Peyer's patch (tissue), 4 donors: Measurements from ENCODE around the gene SHANK2. TPM values are rescaled to one million over a fixed set of nuclear protein-coding genes. Genes with fewer than 3 reads are reported as not detected.

Experiments
- DNase-seq, 3 donors: peaks; one replicate each; pipeline ENCODE4 v3.0.0-alpha.2; 2017 to 2019
- H3K27ac ChIP-seq, 4 donors: fragments of 200-600 bp; sonication (generic); one replicate each; pipeline ENCODE4 v1.5.1; 2016 to 2019
- H3K27me3 ChIP-seq, 2 donors: fragments of 200-600 bp; sonication (generic); one replicate each; pipeline ENCODE4 v1.5.1; 2019
- H3K36me3 ChIP-seq, 3 donors: fragments of 200-600 bp; sonication (generic); one replicate each; pipeline ENCODE4 v1.5.1; 2016 to 2019
- H3K4me1 ChIP-seq, 4 donors: fragments of 200-600 bp; sonication (generic); one replicate each; pipeline ENCODE4 v1.5.1; 2016 to 2019
- H3K4me3 ChIP-seq, 4 donors: fragments of 200-600 bp; sonication (generic); 1 replicate in 3 of 4; 2 replicates in 1 of 4; pipeline ENCODE4 v1.5.1; 2016 to 2019; ENCODE audit warnings: mild to moderate bottlenecking in 1 of 4
- H3K9me3 ChIP-seq, 4 donors: fragments of 200-600 bp; sonication (generic); one replicate each; pipeline ENCODE4 v1.5.1; 2016 to 2019; ENCODE audit warnings: mild to moderate bottlenecking in 1 of 4
- POLR2A ChIP-seq, 2 donors: fragments of 450-650 bp; IDR thresholded peaks; one replicate each; pipeline ENCODE4 v1.5.1; 2017; ENCODE audit warnings: antibody characterized with exemption in 2 of 2, mild to moderate bottlenecking in 2 of 2, moderate library complexity in 2 of 2
- total RNA-seq, 4 donors: library from RNA; depleted of rRNA; stranded (reverse); fragments of >200 nt; gene quantifications; one replicate each; pipeline ENCODE4 v1.1.0, GENCODE V29; 2016
- TF ChIP-seq, protein P1 (sequence below), 6 experiments: fragments of 450-650 bp in 4 of 6; fragments of 200-600 bp in 2 of 6; sonication (generic) in 1 of 6; IDR thresholded peaks; one replicate each; pipeline ENCODE4 v1.5.1; 2017 to 2019; ENCODE audit warnings: antibody characterized with exemption in 6 of 6, mild to moderate bottlenecking in 3 of 6, moderate library complexity in 1 of 6

Gene SHANK2
- total RNA-seq, 4 donors from 2014 or later, result 26.1 to 109 (median 56.6) TPM

DNA sequence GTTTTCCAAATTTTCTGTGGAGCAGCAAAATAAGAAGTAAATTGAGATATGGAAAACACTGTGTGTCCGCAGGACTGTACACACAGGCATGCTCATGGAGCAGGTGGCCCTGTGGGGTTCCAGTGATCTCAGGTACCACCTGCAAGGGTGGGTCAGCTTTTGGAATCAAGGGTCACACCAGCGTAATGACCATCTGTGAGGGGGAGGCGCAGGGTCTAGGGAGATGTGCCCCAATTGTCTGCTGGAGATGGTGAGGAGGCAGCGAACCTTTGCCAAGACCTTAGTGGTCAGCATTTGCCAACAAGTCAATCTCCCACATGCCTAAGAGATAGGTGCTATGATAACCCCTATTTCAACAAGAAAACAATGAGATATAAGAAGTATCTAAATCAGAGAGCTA lies 49.4 kb downstream of the SHANK2 start:
- H3K4me3 ChIP-seq, result no peak overlapping the region
- no peak overlapping the region for H3K27ac ChIP-seq
- H3K36me3 ChIP-seq, result no peaks in the 10 kb centered on the region
- no peaks in the 10 kb centered on the region for H3K27me3 ChIP-seq
- no peak for TF ChIP-seq POLR2A (IDR thresholded peaks at IDR 0.05)
- DNase-seq, result peak in 1 of 3 donors; percentile 25
- H3K9me3 ChIP-seq, result no peaks in the 10 kb centered on the region
- no peaks in the 10 kb centered on the region for H3K4me1 ChIP-seq

DNA sequence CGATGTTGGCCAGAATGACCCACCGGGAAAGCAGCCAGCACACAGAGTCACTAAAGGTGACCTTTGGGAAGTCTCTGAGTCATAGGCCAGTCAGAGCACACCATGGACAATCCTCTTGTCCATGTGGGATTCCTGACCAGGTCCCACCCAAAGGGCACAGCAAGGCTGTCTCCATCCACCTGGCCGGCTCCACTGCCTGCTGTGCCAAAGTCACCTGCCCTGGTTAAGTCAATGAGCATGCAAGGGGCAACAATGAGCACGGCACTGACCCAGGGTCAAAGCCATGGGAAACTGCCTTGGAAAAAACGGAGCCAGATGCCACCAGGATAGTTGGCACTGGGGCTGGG lies 49.8 kb downstream of the SHANK2 start:
- DNase-seq, result peak in 1 of 3 donors; percentile 27
- H3K36me3 ChIP-seq, result no peaks in the 10 kb centered on the region
- H3K9me3 ChIP-seq, result no peaks in the 10 kb centered on the region
- no peak overlapping the region for H3K4me3 ChIP-seq
- no peaks in the 10 kb centered on the region for H3K4me1 ChIP-seq
- no peak overlapping the region for H3K27ac ChIP-seq
- no peaks in the 10 kb centered on the region for H3K27me3 ChIP-seq
- TF ChIP-seq POLR2A (IDR thresholded peaks at IDR 0.05), result no peak
- TF ChIP-seq, protein P1, sequence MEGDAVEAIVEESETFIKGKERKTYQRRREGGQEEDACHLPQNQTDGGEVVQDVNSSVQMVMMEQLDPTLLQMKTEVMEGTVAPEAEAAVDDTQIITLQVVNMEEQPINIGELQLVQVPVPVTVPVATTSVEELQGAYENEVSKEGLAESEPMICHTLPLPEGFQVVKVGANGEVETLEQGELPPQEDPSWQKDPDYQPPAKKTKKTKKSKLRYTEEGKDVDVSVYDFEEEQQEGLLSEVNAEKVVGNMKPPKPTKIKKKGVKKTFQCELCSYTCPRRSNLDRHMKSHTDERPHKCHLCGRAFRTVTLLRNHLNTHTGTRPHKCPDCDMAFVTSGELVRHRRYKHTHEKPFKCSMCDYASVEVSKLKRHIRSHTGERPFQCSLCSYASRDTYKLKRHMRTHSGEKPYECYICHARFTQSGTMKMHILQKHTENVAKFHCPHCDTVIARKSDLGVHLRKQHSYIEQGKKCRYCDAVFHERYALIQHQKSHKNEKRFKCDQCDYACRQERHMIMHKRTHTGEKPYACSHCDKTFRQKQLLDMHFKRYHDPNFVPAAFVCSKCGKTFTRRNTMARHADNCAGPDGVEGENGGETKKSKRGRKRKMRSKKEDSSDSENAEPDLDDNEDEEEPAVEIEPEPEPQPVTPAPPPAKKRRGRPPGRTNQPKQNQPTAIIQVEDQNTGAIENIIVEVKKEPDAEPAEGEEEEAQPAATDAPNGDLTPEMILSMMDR (IDR thresholded peaks at IDR 0.05), result no peak

Other genes starting within 250 kb of the SHANK2 start
- 100 to 1,000 TPM in 1 of 4 donors, 10 to 100 TPM in 2, 1 to 10 TPM in 1; 5.0 to 101 (median 36.8) TPM for gene DHCR7, start 195.8 kb upstream of the SHANK2 start, total RNA-seq
- gene NADSYN1, start 200.6 kb upstream of the SHANK2 start, total RNA-seq, result 100 to 1,000 TPM; 183 to 349 (median 294) TPM